ENCODE results near the gene FOXL3. TPM values are rescaled to one million over a fixed set of nuclear protein-coding genes. Genes with fewer than 3 reads are reported as not detected.
"Not testable (repeated sequence)": the region's sequence is repeated elsewhere in the genome, so short reads cannot be mapped to it uniquely, and the experiment has no call there.

Gene FOXL3
- polyA plus RNA-seq, 1 experiment, result not detected

DNA sequence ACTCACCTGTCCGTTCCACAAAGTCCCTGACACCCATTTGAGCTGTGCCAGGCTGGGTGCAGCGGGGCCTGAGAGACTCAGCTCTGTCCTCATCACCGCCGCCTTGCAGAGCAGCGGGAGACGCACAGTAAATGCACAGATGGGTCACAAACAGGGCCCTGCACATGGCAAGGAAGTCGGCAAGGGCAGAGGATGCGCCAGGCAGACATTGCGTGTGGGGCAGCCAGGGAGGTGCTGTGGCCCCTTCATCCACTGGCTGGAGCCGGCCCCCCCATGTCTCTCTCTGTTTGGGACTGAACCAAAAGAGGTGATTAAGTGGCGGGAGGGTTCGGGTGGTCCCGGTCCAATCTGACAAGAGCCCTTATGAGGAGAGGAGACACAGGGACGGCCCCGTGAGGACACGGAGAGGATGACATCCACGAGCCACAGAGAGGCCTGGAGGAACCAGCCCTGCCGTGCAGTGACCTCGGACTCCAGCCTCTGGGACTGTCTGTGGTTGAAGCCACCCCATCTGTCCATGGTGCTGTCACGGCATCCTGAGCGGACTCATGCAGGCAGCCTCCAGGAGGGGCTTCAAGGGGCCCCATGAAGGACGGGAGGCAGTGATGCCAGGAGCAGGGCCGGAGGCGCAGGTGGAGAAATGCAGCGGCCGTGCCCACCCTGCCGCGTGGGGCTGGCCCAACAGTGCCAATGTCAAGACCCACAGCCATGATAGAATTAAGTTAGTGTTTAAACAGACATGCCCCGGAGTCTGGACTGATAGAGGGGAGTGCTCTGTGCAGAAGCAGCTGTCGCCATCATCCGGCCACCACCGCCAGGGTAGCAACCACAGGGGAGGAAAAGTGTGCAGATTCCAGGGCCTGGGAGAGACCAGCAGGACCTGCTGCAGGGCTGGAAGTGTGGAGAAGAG, 28.4 kb upstream of the FOXL3 start:
- POLR2A ChIA-PET, result interaction anchor here (1.1 kb wide), 1 partner anchor 27 kb away, joined by 5 read pairs; no protein-coding TSS in a partner anchor
- CTCF ChIA-PET, result interaction anchor here (0.9 kb wide), 1 partner anchor 7 kb away, joined by 3 read pairs; no protein-coding TSS in a partner anchor

DNA sequence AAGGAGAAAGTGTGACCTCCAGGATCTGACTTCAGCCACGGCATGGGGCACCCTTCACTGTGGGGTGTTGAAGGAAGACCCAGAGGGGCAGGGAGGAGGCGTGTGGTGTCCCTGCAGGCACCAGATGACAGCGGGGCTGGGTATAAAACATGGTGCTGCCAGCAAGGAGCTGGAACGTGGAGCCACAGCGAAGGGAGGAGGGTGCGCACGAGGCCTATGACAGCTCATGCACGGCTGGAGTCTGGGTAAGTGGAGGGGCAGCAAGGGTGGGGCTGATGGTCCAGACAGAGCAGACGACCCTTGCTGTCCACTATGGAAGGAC, 27.8 kb upstream of the FOXL3 start:
- H3K4me3 ChIP-seq (ENCODE audit: low read depth, low read length), result no peak overlapping the region
- POLR2A ChIA-PET, result no interaction called here
- CTCF ChIA-PET, result interaction anchor here (0.6 to 0.9 kb wide), 2 partner anchors 8 to 507 kb away, joined by 3 to 5 read pairs; no protein-coding TSS in a partner anchor
- no peaks in the 10 kb centered on the region for H3K27me3 ChIP-seq (ENCODE audit: control insufficient read depth, insufficient read depth, low read length)
- no peak overlapping the region for H3K27ac ChIP-seq (ENCODE audit: low read depth, low read length)
- no peak for TF ChIP-seq CTCF (IDR thresholded peaks at IDR 0.05; ENCODE audit: low read depth, low read length)
- H3K9me3 ChIP-seq (ENCODE audit: control insufficient read depth, insufficient read depth, low read length), result peaks cover 97% of the 10 kb centered on the region
- DNase-seq (ENCODE audit: low read depth, low spot score), result no peak

More for the DNA sequence above, 28.4 kb upstream of the FOXL3 start:
- Histone ChIP-seq H3K27me3 (ENCODE audit: control insufficient read depth, insufficient read depth, low read length) (no peaks in the 10 kb centered on the region), H3K9me3 (ENCODE audit: control insufficient read depth, insufficient read depth, low read length) (peaks cover 97% of the 10 kb centered on the region), H3K4me3 (ENCODE audit: low read depth, low read length) (no peak overlapping the region), H3K27ac (ENCODE audit: low read depth, low read length) (no peak overlapping the region)
- no peak for DNase-seq (ENCODE audit: low read depth, low spot score)
- no peak for TF ChIP-seq CTCF (IDR thresholded peaks at IDR 0.05; ENCODE audit: low read depth, low read length)

DNA sequence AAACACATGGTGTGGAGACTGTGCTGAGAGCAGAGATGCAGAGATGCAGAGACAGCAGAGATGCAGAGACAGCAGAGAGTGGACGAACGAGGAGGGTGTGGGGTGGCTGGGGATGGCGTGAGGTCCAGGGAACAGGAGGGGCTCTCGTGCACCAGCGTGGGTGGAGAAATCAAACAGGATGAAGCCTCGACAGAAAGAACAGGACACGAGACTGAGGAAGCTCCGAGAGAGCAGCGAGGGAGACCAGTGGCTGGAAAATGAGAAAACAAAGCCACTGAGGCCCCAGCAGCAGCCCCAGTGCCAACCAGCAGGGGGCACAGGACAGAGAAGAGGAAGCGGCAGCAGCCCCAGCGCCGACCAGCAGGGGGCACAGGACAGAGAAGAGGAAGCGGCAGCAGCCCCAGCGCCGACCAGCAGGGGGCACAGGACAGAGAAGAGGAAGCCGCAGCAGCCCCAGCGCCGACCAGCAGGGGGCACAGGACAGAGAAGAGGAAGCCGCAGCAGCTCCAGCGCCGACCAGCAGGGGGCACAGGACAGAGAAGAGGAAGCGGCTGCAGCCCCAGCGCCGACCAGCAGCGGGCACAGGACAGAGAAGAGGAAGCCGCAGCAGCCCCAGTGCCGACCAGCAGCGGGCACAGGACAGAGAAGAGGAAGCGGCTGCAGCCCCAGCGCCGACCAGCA, 27.2 kb upstream of the FOXL3 start:
- H3K27me3 ChIP-seq (ENCODE audit: control insufficient read depth, insufficient read depth, low read length); POLR2A ChIA-PET; H3K27ac ChIP-seq (ENCODE audit: low read depth, low read length); H3K4me3 ChIP-seq (ENCODE audit: low read depth, low read length); DNase-seq (ENCODE audit: low read depth, low spot score): not testable (repeated sequence)
- H3K9me3 ChIP-seq (ENCODE audit: control insufficient read depth, insufficient read depth, low read length), result peaks cover 96% of the 10 kb centered on the region
- CTCF ChIA-PET, result interaction anchor here (0.6 to 0.9 kb wide), 2 partner anchors 9 to 507 kb away, joined by 3 to 5 read pairs; no protein-coding TSS in a partner anchor
- peak; percentile 18; the same call in 1 of the 2 replicates for TF ChIP-seq CTCF (IDR thresholded peaks at IDR 0.05; ENCODE audit: low read depth, low read length)

DNA sequence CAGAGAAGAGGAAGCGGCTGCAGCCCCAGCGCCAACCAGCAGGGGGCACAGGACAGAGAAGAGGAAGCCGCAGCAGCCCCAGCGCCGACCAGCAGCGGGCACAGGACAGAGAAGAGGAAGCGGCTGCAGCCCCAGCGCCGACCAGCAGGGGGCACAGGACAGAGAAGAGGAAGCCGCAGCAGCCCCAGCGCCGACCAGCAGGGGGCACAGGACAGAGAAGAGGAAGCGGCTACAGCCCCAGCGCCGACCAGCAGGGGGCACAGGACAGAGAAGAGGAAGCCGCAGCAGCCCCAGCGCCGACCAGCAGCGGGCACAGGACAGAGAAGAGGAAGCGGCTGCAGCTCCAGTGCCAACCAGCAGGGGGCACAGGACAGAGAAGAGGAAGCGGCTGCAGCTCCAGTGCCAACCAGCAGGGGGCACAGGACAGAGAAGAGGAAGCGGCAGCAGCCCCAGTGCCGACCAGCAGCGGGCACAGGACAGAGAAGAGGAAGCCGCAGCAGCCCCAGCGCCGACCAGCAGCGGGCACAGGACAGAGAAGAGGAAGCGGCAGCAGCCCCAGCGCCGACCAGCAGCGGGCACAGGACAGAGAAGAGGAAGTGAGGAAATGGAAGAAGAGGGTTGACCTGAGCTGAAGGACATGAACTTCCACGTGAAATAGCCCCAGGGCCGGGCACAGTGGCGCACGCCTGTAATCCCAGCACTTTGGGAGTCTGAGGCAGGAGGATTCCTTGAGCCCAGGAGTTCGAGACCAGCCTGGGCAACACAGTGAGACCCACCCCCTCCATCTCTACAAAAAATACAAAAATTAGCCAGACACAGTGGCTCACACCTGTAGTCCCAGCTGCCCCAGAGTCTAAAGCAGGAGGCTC, 26.3 kb upstream of the FOXL3 start:
- H3K9me3 ChIP-seq (ENCODE audit: control insufficient read depth, insufficient read depth, low read length), result peaks cover 89% of the 10 kb centered on the region
- H3K27ac ChIP-seq (ENCODE audit: low read depth, low read length); POLR2A ChIA-PET; H3K27me3 ChIP-seq (ENCODE audit: control insufficient read depth, insufficient read depth, low read length); DNase-seq (ENCODE audit: low read depth, low spot score); H3K4me3 ChIP-seq (ENCODE audit: low read depth, low read length): not testable (repeated sequence)
- peak; percentile 28 for TF ChIP-seq CTCF (IDR thresholded peaks at IDR 0.05; ENCODE audit: low read depth, low read length)
- CTCF ChIA-PET, result interaction anchor here (0.6 kb wide), 2 partner anchors 146 to 198 kb away, joined by 3 to 4 read pairs; no protein-coding TSS in a partner anchor

Data from AG04450 (cell line).